ENCODE data around the gene C6orf47. TPM values are rescaled to one million over a fixed set of nuclear protein-coding genes. Genes with fewer than 3 reads are reported as not detected.

C6orf47 gene
- total RNA-seq, 4 donors from 2014 or later, result 24.5 to 39.6 (median 34.0) TPM

DNA sequence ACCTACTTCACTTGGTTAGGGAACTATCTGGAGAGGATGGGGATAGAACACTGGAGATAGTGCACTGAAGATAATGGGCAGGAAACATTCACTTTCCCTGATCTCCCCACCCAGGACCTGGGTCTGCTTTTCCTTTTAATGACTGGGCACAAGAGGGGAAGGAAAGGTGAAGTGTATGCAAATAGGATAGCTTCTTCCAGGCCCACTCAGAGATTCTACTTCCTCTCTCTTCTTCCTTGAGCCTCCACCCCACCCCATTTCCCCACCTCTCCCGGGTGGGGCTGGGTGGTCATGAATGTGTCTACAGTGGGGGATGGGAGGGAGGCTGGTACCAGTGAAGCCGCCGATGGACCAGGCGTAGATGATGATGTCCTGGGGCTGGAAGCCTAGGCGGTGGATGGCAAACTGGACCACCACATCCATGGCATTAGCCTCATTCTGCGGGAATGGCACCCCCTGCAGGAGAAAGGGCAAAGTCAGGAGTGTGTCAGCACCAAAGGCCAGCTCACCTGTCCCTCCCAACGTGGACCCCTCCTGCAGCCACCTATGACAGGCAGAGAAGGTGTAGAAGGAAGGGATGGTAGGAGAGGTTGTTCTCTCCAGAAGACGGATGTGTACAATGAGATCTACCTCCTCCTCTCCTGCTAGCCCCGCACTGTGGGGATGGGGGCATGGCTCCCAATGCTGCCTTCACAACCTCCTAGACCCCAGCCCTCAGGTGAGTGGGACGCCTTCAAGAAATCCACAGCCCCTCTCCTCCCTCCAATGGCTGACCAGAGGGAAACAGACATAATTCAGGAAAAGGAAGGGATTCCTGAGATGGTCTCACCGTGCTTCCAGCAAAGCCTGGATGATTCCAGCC is 28.9 kb upstream of the C6orf47 start:
- H3K27ac ChIP-seq (replicated peaks in 1 of 4), result no peak overlapping the region
- H3K4me1 ChIP-seq, result no peaks in the 10 kb centered on the region
- WGBS, result 83% methylated on average over 9 of the region's 11 CpGs
- H3K4me3 ChIP-seq, result no peak overlapping the region
- no peak for TF ChIP-seq POLR2AphosphoS5 (IDR thresholded peaks at IDR 0.05)
- TF ChIP-seq, protein P1, sequence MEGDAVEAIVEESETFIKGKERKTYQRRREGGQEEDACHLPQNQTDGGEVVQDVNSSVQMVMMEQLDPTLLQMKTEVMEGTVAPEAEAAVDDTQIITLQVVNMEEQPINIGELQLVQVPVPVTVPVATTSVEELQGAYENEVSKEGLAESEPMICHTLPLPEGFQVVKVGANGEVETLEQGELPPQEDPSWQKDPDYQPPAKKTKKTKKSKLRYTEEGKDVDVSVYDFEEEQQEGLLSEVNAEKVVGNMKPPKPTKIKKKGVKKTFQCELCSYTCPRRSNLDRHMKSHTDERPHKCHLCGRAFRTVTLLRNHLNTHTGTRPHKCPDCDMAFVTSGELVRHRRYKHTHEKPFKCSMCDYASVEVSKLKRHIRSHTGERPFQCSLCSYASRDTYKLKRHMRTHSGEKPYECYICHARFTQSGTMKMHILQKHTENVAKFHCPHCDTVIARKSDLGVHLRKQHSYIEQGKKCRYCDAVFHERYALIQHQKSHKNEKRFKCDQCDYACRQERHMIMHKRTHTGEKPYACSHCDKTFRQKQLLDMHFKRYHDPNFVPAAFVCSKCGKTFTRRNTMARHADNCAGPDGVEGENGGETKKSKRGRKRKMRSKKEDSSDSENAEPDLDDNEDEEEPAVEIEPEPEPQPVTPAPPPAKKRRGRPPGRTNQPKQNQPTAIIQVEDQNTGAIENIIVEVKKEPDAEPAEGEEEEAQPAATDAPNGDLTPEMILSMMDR (IDR thresholded peaks at IDR 0.05), result peak in 1 of 3 experiments; percentile 23
- H3K36me3 ChIP-seq, result peaks cover 55 to 96% (median 91%) of the 10 kb centered on the region in 4 donors
- no peaks in the 10 kb centered on the region for H3K27me3 ChIP-seq
- intact Hi-C loops (cut with DNase I), result loop anchor here (10.0 kb wide), 1 partner anchor 175 kb away; the partner anchor contains the start of gene NEU1
- no peaks in the 10 kb centered on the region for H3K9me3 ChIP-seq
- DNase-seq (ENCODE audit: extremely low spot score), result no peak

DNA sequence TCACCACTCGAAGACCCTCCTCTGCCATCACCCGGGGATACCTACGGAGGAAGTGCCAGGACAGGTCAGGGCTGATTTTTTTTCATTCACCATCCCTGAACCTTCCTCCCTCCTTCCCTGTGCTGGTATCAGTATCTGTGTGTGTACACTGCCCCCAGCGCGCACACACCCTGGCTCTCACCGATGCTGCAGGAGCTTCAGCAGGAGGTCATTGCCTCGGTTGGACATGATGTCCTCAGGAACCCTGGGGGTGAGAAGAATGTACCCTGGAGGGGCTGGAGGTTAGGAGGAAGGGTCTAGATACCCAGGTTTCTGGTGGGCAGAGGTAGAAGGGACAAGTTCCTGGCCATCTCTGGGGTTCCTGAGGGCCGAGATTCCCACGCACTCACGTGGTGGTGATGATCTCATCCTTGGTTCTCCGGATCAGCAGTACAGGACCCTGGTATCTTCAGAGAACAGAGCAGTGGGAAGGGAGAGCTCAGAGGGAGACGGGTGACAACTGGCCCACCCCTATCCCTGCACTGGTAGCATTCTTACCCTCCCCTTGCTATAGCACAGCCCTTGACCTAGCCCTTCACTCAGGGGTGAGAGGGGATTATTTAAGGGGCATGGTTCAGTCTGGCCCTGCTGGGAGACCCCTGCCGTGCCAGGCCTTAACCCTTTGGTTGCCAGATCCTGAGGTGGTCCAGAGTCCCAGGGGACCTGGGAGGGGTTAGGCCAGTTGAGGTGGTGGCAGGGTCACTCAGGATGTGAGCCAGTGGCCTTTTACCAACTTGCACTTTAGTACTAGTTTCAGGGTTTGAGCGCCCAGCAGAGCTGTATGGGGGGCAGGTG is 27.5 kb upstream of the C6orf47 start:
- intact Hi-C loops (cut with DNase I), result loop anchor here (10.0 kb wide), 1 partner anchor 177 kb away; the partner anchor contains the start of gene NEU1
- Histone ChIP-seq H3K4me1 (peaks cover 0 to 7% (median 6%) of the 10 kb centered on the region in 4 donors), H3K27ac (replicated peaks in 1 of 4) (no peak overlapping the region), H3K27me3 (no peaks in the 10 kb centered on the region), H3K36me3 (peaks cover 43 to 86% (median 77%) of the 10 kb centered on the region in 4 donors), H3K4me3 (no peak overlapping the region), H3K9me3 (no peaks in the 10 kb centered on the region)
- DNase-seq (ENCODE audit: extremely low spot score), result no peak
- 79% methylated on average over 14 of the region's 14 CpGs for WGBS
- TF ChIP-seq, protein P1 (IDR thresholded peaks at IDR 0.05), result no peak
- TF ChIP-seq EP300 (IDR thresholded peaks at IDR 0.05) (no peak), POLR2AphosphoS5 (IDR thresholded peaks at IDR 0.05) (no peak), POLR2A (IDR thresholded peaks at IDR 0.05; ENCODE audit: low read depth) (no peak)

DNA sequence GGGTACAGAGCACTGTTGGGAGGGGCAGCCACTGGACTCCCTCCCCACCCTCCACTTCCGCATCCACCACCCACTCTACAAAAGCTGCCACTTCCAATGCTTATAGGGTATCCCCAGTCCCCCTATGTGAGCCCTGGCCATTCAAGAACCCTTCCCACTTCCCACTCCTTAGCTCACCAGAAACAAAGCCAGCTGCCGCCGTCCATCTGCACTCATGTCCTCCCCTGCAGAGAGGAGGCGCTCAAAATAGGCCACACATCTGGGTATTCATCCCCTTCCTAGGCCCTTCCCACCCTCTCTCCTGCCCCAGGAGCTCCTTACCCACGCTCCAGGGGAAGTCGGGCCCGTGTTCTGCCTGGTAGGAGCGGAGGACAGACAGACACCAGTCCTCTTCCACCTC is 26.7 kb upstream of the C6orf47 start:
- Histone ChIP-seq H3K4me3 (no peak overlapping the region), H3K9me3 (no peaks in the 10 kb centered on the region), H3K27ac (replicated peaks in 1 of 4) (no peak overlapping the region), H3K36me3 (peaks cover 39 to 79% (median 70%) of the 10 kb centered on the region in 4 donors), H3K27me3 (no peaks in the 10 kb centered on the region), H3K4me1 (peaks cover 0 to 11% (median 10%) of the 10 kb centered on the region in 4 donors)
- DNase-seq (ENCODE audit: extremely low spot score), result no peak
- WGBS, result 77% methylated on average over 8 of the region's 8 CpGs
- intact Hi-C loops (cut with DNase I), result loop anchor here (10.0 kb wide), 1 partner anchor 177 kb away; the partner anchor contains the start of gene NEU1
- TF ChIP-seq EP300 (IDR thresholded peaks at IDR 0.05), result no peak
- TF ChIP-seq, protein P1 (IDR thresholded peaks at IDR 0.05), result no peak
- TF ChIP-seq POLR2AphosphoS5 (IDR thresholded peaks at IDR 0.05), result no peak
- no peak for TF ChIP-seq POLR2A (IDR thresholded peaks at IDR 0.05; ENCODE audit: low read depth)

DNA sequence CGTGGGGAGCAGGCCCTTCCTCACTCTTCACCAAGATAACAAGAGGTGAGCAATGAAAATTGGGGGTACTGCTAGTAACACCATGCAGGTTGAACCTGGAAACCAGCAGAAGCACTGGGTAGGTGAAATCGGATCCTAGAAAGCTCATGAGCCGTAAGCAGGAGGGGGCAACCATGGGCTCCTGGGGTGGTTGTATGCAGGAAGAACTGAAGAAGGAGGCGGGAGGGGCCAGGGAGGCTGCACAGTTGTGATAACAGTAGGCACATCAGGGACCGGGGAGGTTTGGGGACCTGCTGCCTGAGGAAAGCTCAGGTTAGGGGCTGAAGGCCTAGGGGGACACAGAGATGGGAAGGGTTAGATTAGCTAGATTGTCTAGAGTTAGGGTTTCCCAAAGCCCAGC is 25.9 kb upstream of the C6orf47 start:
- Histone ChIP-seq H3K9me3 (no peaks in the 10 kb centered on the region), H3K36me3 (peaks cover 36 to 71% (median 61%) of the 10 kb centered on the region in 4 donors), H3K27me3 (no peaks in the 10 kb centered on the region), H3K4me3 (no peak overlapping the region), H3K4me1 (peaks cover 0 to 16% (median 15%) of the 10 kb centered on the region in 4 donors), H3K27ac (replicated peaks in 1 of 4) (no peak overlapping the region)
- intact Hi-C loops (cut with DNase I), result loop anchor here (10.0 kb wide), 1 partner anchor 178 kb away; the partner anchor contains the start of gene NEU1
- WGBS, result 77% methylated on average over 5 of the region's 5 CpGs
- DNase-seq (ENCODE audit: extremely low spot score), result no peak
- no peak for TF ChIP-seq POLR2A (IDR thresholded peaks at IDR 0.05; ENCODE audit: low read depth)
- TF ChIP-seq, protein P1 (IDR thresholded peaks at IDR 0.05), result no peak
- TF ChIP-seq POLR2AphosphoS5 (IDR thresholded peaks at IDR 0.05), result no peak
- no peak for TF ChIP-seq EP300 (IDR thresholded peaks at IDR 0.05)

Measured in esophagus muscularis mucosa (tissue), 4 donors.